Activated T-helper 17 cell treated with anti-CD3 and anti-CD28 coated beads, Interleukin-2, amount 50 U/mL, for 72 hours (primary cell): ENCODE results near the gene DCPS. TPM values are rescaled to one million over a fixed set of nuclear protein-coding genes. Genes with fewer than 3 reads are reported as not detected.
"Not testable (repeated sequence)": the region's sequence is repeated elsewhere in the genome, so short reads cannot be mapped to it uniquely, and the experiment has no call there.

Experiments used
- ATAC-seq: fragments of 150-1000 bp; cut with Tn5 transposase; replicated peaks from 2 replicates; pipeline ENCODE4 v1.10.0; 2021; ENCODE audit warnings: mild to moderate bottlenecking, moderate library complexity
- H3K27ac Mint-ChIP-seq: one replicate; pipeline ENCODE4 v1.8.0; 2022; ENCODE audit warnings: mixed read lengths
- H3K27me3 Mint-ChIP-seq: one replicate; pipeline ENCODE4 v1.8.0; 2022; ENCODE audit warnings: mixed read lengths
- H3K36me3 Mint-ChIP-seq: one replicate; pipeline ENCODE4 v1.8.0; 2022; ENCODE audit warnings: low read depth, mild to moderate bottlenecking, mixed read lengths
- H3K4me1 Mint-ChIP-seq: one replicate; pipeline ENCODE4 v1.8.0; 2022; ENCODE audit warnings: mixed read lengths
- H3K4me3 Mint-ChIP-seq: one replicate; pipeline ENCODE4 v1.8.0; 2022; ENCODE audit warnings: mild to moderate bottlenecking, mixed read lengths
- H3K9me3 Mint-ChIP-seq: one replicate; pipeline ENCODE4 v1.8.0; 2022; ENCODE audit warnings: mixed read lengths
- total RNA-seq, 2 donors: library from RNA; stranded (reverse); gene quantifications; one replicate each; pipeline ENCODE4 v1.2.3, GENCODE V29; 2022

DCPS gene, protein sequence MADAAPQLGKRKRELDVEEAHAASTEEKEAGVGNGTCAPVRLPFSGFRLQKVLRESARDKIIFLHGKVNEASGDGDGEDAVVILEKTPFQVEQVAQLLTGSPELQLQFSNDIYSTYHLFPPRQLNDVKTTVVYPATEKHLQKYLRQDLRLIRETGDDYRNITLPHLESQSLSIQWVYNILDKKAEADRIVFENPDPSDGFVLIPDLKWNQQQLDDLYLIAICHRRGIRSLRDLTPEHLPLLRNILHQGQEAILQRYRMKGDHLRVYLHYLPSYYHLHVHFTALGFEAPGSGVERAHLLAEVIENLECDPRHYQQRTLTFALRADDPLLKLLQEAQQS
- total RNA-seq, result 10 to 100 TPM; 28.1 to 47.5 TPM

GRCh38 chr11:126303623-126304456 lies at the start of gene DCPS:
DCPS (plus strand) TSS chr11:126304060; CDS start chr11:126304081, 21 bp downstream.
- H3K27ac Mint-ChIP-seq, result peak within 1 kb of the TSS; percentile 97
- peak within 1 kb of the TSS; percentile 99 for H3K4me3 Mint-ChIP-seq
- H3K36me3 Mint-ChIP-seq, result peaks cover 60% of the 10 kb centered on the region
- no peaks in the 10 kb centered on the region for H3K27me3 Mint-ChIP-seq
- no peaks in the 10 kb centered on the region for H3K9me3 Mint-ChIP-seq
- peak; percentile 95 for ATAC-seq
- peaks cover 16% of the 10 kb centered on the region for H3K4me1 Mint-ChIP-seq

- H3K4me3 Mint-ChIP-seq, result no peak overlapping the region
- ATAC-seq, result no peak
- H3K9me3 Mint-ChIP-seq, result no peaks in the 10 kb centered on the region
- no peak overlapping the region for H3K27ac Mint-ChIP-seq
- no peaks in the 10 kb centered on the region for H3K4me1 Mint-ChIP-seq
- H3K36me3 Mint-ChIP-seq, result peaks cover 59% of the 10 kb centered on the region
- H3K27me3 Mint-ChIP-seq, result no peaks in the 10 kb centered on the region
Observed at GRCh38 chr11:126254819-126255218, 49.0 kb upstream of the DCPS start.

- H3K9me3 Mint-ChIP-seq, H3K27me3 Mint-ChIP-seq, ATAC-seq, H3K4me1 Mint-ChIP-seq, H3K27ac Mint-ChIP-seq, H3K4me3 Mint-ChIP-seq: not testable (repeated sequence)
- H3K36me3 Mint-ChIP-seq, result peaks cover 58% of the 10 kb centered on the region
Observed at GRCh38 chr11:126255507-126255906, 48.4 kb upstream of the DCPS start.

- Mint-ChIP-seq H3K36me3 (peaks cover 58% of the 10 kb centered on the region), H3K9me3 (no peaks in the 10 kb centered on the region), H3K27ac (peak overlapping the region; percentile 6), H3K4me1 (no peaks in the 10 kb centered on the region), H3K27me3 (no peaks in the 10 kb centered on the region), H3K4me3 (no peak overlapping the region)
- ATAC-seq, result no peak
Observed at GRCh38 chr11:126256216-126256615, 47.6 kb upstream of the DCPS start.

- H3K27me3 Mint-ChIP-seq, result no peaks in the 10 kb centered on the region
- H3K36me3 Mint-ChIP-seq, result peaks cover 61% of the 10 kb centered on the region
- no peaks in the 10 kb centered on the region for H3K9me3 Mint-ChIP-seq
- no peaks in the 10 kb centered on the region for H3K4me1 Mint-ChIP-seq
- peak overlapping the region; percentile 6 for H3K27ac Mint-ChIP-seq
- ATAC-seq, result no peak
- H3K4me3 Mint-ChIP-seq, result no peak overlapping the region
Observed at GRCh38 chr11:126257144-126257543, 46.7 kb upstream of the DCPS start.

DNA sequence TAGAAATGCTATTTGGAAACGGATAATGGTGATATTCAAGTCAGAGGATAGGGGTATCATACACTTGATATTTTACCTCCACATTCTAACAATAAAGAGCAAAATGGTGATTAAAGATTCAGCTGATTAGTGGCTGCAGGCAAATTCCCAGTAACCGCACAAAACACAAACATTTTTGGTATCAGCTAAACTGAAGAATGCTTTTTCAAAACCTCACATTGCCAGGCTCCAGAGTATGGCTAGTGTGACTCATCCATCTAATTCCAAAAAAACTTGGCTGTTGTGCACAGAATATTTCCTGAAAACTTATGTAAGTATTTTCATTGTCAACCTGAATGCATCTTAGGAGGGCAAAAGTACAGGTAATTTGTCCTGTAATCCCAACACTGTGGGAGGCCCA lies 46.1 kb upstream of the DCPS start:
- no peak for ATAC-seq
- H3K27me3 Mint-ChIP-seq, result no peaks in the 10 kb centered on the region
- no peaks in the 10 kb centered on the region for H3K9me3 Mint-ChIP-seq
- H3K36me3 Mint-ChIP-seq, result peaks cover 67% of the 10 kb centered on the region
- no peaks in the 10 kb centered on the region for H3K4me1 Mint-ChIP-seq
- no peak overlapping the region for H3K4me3 Mint-ChIP-seq
- H3K27ac Mint-ChIP-seq, result no peak overlapping the region

DNA sequence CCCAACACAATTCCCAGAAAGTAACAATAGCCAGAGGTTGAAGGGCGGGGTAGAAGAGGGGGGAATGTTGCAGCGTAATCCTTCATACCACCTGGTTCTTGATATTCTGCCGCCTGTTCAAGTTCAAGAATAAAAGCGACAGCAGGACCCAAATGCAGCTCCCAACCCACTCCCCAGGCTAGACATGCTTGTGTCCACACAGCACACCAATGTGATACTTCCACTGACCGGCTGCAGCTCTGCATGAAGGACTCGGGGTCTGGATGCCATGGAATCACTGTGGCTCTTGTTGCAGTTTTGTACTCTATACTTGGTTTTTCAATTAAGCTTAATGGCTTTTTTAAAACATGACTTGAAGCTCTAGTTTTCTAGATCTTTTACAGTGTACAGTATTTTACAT lies 41.6 kb upstream of the DCPS start:
- ATAC-seq, result no peak
- Mint-ChIP-seq H3K4me1 (peaks cover 5% of the 10 kb centered on the region), H3K4me3 (no peak overlapping the region), H3K9me3 (no peaks in the 10 kb centered on the region), H3K27me3 (no peaks in the 10 kb centered on the region), H3K27ac (no peak overlapping the region), H3K36me3 (peaks cover 93% of the 10 kb centered on the region)

DNA sequence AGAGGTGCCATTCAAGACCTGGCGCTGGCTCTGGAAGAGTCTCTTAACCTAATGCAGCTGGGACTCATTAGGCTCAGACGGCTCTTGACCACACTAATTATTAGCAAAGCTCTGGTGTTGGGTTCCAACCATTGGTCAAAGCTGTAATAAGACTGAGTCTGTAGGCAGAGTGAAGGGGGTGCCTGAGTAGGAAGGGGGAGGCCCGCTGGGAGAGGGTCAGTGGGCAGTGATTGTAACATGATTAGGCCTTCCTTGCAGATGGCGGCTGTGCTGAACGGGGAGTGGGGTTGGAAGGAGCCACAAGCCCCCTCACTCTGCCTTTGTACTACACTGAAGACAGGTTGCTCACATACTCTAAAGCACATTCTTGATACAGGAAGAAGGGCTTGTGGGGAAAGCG lies 40.4 kb upstream of the DCPS start:
- ATAC-seq, result no peak
- H3K27ac Mint-ChIP-seq, result peak overlapping the region; percentile 21
- no peak overlapping the region for H3K4me3 Mint-ChIP-seq
- H3K9me3 Mint-ChIP-seq, result no peaks in the 10 kb centered on the region
- H3K36me3 Mint-ChIP-seq, result peaks cover 91% of the 10 kb centered on the region
- peaks cover 5% of the 10 kb centered on the region for H3K4me1 Mint-ChIP-seq
- no peaks in the 10 kb centered on the region for H3K27me3 Mint-ChIP-seq

GRCh38 chr11:126265811-126266210 lies 38.0 kb upstream of the DCPS start:
- Mint-ChIP-seq H3K4me1 (peaks cover 14% of the 10 kb centered on the region), H3K27ac (peak overlapping the region; percentile 39), H3K9me3 (no peaks in the 10 kb centered on the region), H3K36me3 (peaks cover 80% of the 10 kb centered on the region), H3K27me3 (no peaks in the 10 kb centered on the region), H3K4me3 (no peak overlapping the region)
- no peak for ATAC-seq

DNA sequence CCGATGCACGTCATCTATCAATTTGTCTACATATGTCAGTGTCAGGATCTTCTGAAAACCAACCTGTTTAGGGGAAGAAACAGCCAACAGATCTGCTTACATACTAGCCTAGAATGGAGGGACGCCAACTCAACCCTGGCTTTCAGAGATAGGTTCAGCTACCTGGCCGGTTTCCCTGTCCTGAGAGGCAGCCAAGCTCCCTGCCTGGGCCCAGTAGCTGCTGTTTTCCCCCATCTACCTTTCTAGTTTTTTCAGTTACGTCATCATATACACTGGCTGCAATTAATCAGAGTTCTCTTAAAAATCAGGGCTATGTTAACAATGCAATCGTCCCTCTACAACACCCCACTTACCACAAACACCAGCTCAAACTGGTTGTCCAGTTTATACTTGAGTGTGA lies 36.2 kb upstream of the DCPS start:
- no peak for ATAC-seq
- H3K9me3 Mint-ChIP-seq, result no peaks in the 10 kb centered on the region
- H3K36me3 Mint-ChIP-seq, result peaks cover 71% of the 10 kb centered on the region
- peaks cover 14% of the 10 kb centered on the region for H3K4me1 Mint-ChIP-seq
- peak overlapping the region; percentile 98 for H3K4me3 Mint-ChIP-seq
- no peaks in the 10 kb centered on the region for H3K27me3 Mint-ChIP-seq
- H3K27ac Mint-ChIP-seq, result peak overlapping the region; percentile 98

- H3K27ac Mint-ChIP-seq, result peak overlapping the region; percentile 98
- peaks cover 71% of the 10 kb centered on the region for H3K36me3 Mint-ChIP-seq
- H3K4me3 Mint-ChIP-seq, result peak overlapping the region; percentile 98
- H3K9me3 Mint-ChIP-seq, result no peaks in the 10 kb centered on the region
- no peaks in the 10 kb centered on the region for H3K27me3 Mint-ChIP-seq
- no peak for ATAC-seq
- peaks cover 14% of the 10 kb centered on the region for H3K4me1 Mint-ChIP-seq
Observed at GRCh38 chr11:126268361-126268707, 35.5 kb upstream of the DCPS start.

DNA sequence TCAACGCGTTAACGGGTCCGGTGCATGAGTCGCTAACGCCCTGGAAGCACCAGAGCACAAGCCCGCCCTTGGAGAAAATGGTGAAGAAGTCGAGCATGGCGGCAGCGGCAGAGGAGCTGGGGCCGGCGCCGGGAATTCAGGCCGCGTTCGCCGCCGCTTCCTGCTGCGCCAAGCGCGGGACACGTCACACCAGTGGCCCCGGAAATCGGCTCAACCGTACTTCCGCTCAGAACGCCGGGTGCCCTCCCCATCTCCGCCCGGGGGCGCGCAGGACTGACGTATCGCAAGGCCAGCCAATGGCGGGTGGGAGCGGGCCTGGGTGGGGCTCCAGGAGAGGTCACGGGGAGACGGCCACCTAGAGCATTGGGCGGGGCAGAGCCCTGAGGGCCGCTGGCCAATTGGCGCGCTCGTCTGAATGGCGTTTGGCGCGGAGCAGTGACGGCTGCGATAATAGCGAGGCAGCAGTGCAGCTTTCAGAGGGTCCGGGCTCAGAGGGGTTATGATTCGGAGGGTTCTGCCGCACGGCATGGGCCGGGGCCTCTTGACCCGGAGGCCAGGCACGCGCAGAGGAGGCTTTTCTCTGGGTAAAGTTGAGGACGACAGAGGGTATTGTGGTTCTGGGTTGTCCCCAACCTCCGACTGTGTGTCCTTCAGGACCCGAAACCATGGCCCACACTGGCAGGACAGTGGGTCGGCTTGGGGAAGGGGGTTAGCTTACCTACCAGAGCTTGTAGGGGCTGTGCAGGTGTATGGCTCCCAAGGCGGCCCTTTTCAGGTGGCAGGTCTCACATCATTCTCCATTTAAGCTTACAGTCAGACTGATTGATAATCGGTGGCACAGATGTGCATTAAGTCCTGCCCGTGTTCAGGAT lies 34.9 kb upstream of the DCPS start, which contains the start of the genes FOXRED1 and SRPRA:
Gene FOXRED1, plus strand, starts transcription at position 447 of the 872 bp plus-strand sequence. Its CDS starts 53 bp downstream, at position 500.
Gene SRPRA, minus strand, starts transcription at position 188 of the 872 bp plus-strand sequence. Its CDS starts 91 bp downstream, at position 97.
- peak; percentile 100 for ATAC-seq

GRCh38 chr11:126277322-126277721 lies 26.5 kb upstream of the DCPS start:
- peaks cover 60% of the 10 kb centered on the region for H3K36me3 Mint-ChIP-seq
- H3K4me3 Mint-ChIP-seq, result no peak overlapping the region
- no peaks in the 10 kb centered on the region for H3K27me3 Mint-ChIP-seq
- ATAC-seq, result no peak
- H3K9me3 Mint-ChIP-seq, result no peaks in the 10 kb centered on the region
- H3K27ac Mint-ChIP-seq, result no peak overlapping the region
- peaks cover 11% of the 10 kb centered on the region for H3K4me1 Mint-ChIP-seq

More for the DNA sequence above, 34.9 kb upstream of the DCPS start, which contains the start of the genes FOXRED1 and SRPRA:
- no peaks in the 10 kb centered on the region for H3K9me3 Mint-ChIP-seq
- peak within 1 kb of the TSS; percentile 98 for H3K4me3 Mint-ChIP-seq
- peaks cover 71% of the 10 kb centered on the region for H3K36me3 Mint-ChIP-seq
- H3K27me3 Mint-ChIP-seq, result no peaks in the 10 kb centered on the region
- H3K4me1 Mint-ChIP-seq, result peaks cover 14% of the 10 kb centered on the region
- peak within 1 kb of the TSS; percentile 98 for H3K27ac Mint-ChIP-seq

DNA sequence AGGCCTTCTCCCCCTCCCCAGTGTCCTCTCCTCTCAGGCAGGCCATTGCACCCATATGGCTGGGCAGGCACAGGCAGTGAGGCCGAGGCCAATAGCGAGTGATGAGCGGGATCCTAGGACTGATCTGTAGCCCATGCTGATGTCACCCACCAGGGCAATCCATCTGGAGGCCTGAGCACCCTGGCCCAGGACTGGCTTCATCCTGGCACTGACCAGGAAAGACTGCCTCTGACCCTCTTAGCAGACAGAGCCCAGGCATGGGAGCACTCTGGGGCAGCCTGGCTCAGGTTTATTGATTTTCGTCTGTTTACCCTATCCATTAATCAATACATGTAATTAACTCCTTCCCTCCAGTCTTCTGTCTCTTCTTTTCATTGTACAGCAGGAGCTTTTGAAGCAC lies 26.1 kb upstream of the DCPS start:
- Mint-ChIP-seq H3K27me3 (no peaks in the 10 kb centered on the region), H3K36me3 (peaks cover 55% of the 10 kb centered on the region), H3K4me3 (no peak overlapping the region), H3K27ac (no peak overlapping the region), H3K9me3 (no peaks in the 10 kb centered on the region), H3K4me1 (peaks cover 13% of the 10 kb centered on the region)
- no peak for ATAC-seq
